ENCODE data around the gene SYNE4.

DNA sequence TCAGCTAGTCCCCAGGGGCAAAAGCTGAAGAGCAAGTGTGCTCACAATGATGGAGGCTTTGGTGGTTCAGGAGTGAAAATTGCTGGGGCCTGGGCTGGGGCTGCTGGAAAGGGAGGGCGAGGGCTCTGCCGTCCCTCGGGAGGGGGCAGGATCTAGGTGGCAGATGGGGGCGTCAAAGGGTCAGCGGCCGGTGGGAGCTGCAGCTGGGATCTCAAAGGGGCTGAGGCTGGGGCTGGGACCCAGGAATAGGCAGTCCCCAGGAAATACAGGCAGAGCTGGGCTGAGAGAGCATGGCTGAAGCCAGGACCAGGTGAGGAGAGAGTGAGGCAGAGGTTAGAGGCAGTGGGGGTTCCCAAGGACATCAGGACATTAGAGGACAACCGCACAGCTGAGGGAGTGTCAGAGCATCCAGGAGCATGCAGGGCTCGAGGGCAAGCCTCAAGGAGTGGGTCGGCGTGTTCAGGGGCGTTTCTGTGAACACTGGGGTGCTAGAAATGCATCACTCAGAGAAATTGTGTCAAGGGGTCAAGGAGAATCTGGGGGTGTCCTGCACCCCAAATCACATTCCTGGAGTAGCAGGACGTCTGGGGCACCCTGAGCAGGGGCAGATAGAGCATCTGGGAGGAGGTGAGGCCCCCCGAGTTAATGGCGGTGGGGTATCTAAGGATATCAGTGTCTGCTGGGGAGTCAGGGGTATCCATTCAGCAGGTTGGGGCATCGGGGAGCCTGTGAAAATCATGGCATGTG lies 1.2 kb upstream of the SYNE4 start:
- TF ChIP-seq TAF1 (IDR thresholded peaks at IDR 0.05; ENCODE audit: low read depth, low read length) (no peak), POLR2A (IDR thresholded peaks at IDR 0.05; ENCODE audit: low read depth, low read length) (no peak), POLR2AphosphoS5 (IDR thresholded peaks at IDR 0.05; ENCODE audit: low read depth, low read length) (no peak), POU2F2 (IDR thresholded peaks at IDR 0.05; ENCODE audit: low read depth, low read length) (no peak), PAX5 (IDR thresholded peaks at IDR 0.05; ENCODE audit: insufficient read depth, low read length, severe bottlenecking) (no peak), SPI1 (IDR thresholded peaks at IDR 0.05; ENCODE audit: low read depth, low read length) (no peak)

All from GM12891 (cell line).